Measurements from ENCODE around the gene CCNF.

The CCNF gene

DNA sequence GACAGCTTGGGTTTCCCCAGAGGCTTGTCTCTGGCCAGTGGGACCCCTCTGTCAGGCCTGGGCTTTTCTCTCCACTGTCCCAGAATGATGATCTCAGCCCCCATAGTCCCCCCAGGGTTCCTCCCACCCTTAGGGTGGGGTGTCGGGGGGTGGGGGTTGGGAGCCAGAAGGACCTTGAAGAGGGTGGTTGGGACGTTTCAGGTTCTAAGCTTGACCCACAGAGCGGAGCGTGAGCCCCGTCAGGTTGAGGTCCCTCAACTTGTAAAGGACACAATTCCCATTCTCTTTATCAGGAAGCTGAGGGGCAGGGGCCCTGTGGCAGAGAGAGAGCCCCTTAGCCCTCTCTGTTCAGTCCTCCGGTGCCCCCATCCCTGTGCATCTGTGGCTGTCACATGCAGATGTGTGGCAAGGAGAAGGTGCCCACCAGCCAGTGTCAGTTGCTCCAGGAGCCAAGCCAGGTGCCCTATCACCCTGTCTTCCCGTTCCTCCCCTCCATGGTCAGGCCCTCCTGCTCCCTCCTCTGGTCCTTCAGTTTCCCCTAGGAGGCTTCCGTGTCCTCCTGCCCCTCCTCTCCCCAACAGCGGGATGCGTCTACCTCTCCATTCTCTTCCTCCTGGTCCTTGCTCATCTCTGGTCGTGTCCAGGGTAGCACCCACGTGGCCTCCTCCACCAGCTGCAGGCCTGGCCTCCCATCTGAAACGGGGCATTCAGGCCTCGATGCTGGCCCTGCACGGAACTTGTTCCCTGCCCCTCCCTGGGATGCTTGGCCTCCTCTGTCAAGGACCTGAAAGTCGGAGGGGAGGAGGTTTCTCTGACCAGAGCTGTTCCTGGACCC is 40.4 kb downstream of the CCNF start (continued):
- TF ChIP-seq ZNF518A (tag by site-specific recombination; conservative IDR thresholded peaks at IDR 0.05; ENCODE audit: low read depth): no peak
- no peak for TF ChIP-seq ZFP3 (tag by site-specific recombination; IDR thresholded peaks at IDR 0.05; ENCODE audit: low read depth)
- TF ChIP-seq PRDM6 (tag by site-specific recombination; IDR thresholded peaks at IDR 0.05): no peak
- no peak for TF ChIP-seq ZFP37 (tag by site-specific recombination; IDR thresholded peaks at IDR 0.05)
- TF ChIP-seq ZNF610 (tag by site-specific recombination; IDR thresholded peaks at IDR 0.05; ENCODE audit: borderline replicate concordance): no peak
- TF ChIP-seq ZNF571 (tag by site-specific recombination; IDR thresholded peaks at IDR 0.05): no peak
- no peak for TF ChIP-seq ZNF501 (tag by site-specific recombination; IDR thresholded peaks at IDR 0.05)
- TF ChIP-seq PRDM1 (tag by site-specific recombination; IDR thresholded peaks at IDR 0.05): no peak
- TF ChIP-seq ZBTB17 (tag by site-specific recombination; IDR thresholded peaks at IDR 0.05): no peak
- peak; percentile 21; the same call in 1 of the 2 replicates for TF ChIP-seq ZNF2 (tag by site-specific recombination; IDR thresholded peaks at IDR 0.05)
- TF ChIP-seq ZNF514 (tag by site-specific recombination; IDR thresholded peaks at IDR 0.05): no peak
- TF ChIP-seq ZNF16 (tag by site-specific recombination; IDR thresholded peaks at IDR 0.05; ENCODE audit: low read depth): no peak
- TF ChIP-seq ZBTB26 (tag by site-specific recombination; optimal IDR thresholded peaks at IDR 0.05): no peak
- peak; percentile 20; the same call in 1 of the 2 replicates for TF ChIP-seq GLIS2 (tag by site-specific recombination; IDR thresholded peaks at IDR 0.05)

DNA sequence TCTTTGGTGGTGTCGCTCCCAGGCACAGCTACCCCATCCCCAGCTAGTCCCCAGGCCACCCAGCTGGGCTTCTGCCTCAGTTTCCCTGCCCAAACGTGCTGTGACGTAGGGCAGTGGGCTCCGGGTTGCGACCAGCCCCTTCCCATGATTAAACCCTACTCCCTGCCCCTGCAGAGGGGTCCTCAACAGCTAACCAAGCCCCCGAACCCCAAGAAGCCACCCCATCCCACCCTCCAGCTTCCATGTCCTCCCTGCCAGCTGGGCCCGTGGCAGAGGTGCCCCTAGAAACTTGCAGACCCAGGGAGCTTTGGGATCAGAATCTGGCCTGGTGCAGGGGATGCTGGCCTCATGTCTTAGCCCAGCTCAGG is 41.0 kb downstream of the CCNF start:
- Histone ChIP-seq H3K4me1 (ENCODE audit: control insufficient read depth, insufficient read depth, low read length) (peaks cover 27% of the 10 kb centered on the region), H3K36me3 (ENCODE audit: control insufficient read depth in 2 of 2, insufficient read depth in 1 of 2, low read length in 2 of 2) (no peaks in the 10 kb centered on the region), H3K9me3 (ENCODE audit: control insufficient read depth, insufficient read depth, low read depth, low read length) (no peaks in the 10 kb centered on the region), H3K4me3 (ENCODE audit: low read depth, low read length) (no peak overlapping the region), H3K27ac (ENCODE audit: extremely low read depth, low read depth, low read length) (peak overlapping the region; percentile 43; the same call in 1 of the 2 replicates)
- POLR2A ChIA-PET: interaction anchor here (1.1 to 3.2 kb wide), 4 partner anchors 11 to 219 kb away, joined by 3 to 34 read pairs (median 4); partner anchors contain the start of genes ECI1 and TEDC2
- no peak for TF ChIP-seq ZNF571 (tag by site-specific recombination; IDR thresholded peaks at IDR 0.05)
- 0 out of 2 replicates have a peak, but pooled peaks have one; percentile 2 for TF ChIP-seq ZNF341 (tag by site-specific recombination; IDR thresholded peaks at IDR 0.05; ENCODE audit: low read depth)
- CTCF ChIA-PET: interaction anchor here (1.2 to 2.5 kb wide), 2 partner anchors 31 to 40 kb away, joined by 4 to 8 read pairs; no protein-coding TSS in a partner anchor

Data from HEK293 (cell line).